HK-2 (cell line): Measurements from ENCODE around the gene MAST2.
A peak's percentile ranks its signal among the peaks of the same experiment; 100 is the strongest.
"Not testable (repeated sequence)": the region's sequence is repeated elsewhere in the genome, so short reads cannot be mapped to it uniquely, and the experiment has no call there.

Source experiments
- DNase-seq: peaks from one replicate; pipeline ENCODE4 v3.0.0-alpha.2; 2018; ENCODE audit not compliant: unreplicated experiment

The MAST2 gene

GRCh38 chr1:45857755-45858492 lies 54.5 kb downstream of the MAST2 start:
- DNase-seq: not testable (repeated sequence)

- no peak for DNase-seq
These were observed 55.8 kb downstream of the MAST2 start for GRCh38 chr1:45859221-45859620.

GRCh38 chr1:45862008-45862407 lies 58.6 kb downstream of the MAST2 start:
- no peak for DNase-seq

- no peak for DNase-seq
These were observed 59.8 kb downstream of the MAST2 start for GRCh38 chr1:45863218-45863617.

- DNase-seq: no peak
These were observed 61.0 kb downstream of the MAST2 start for GRCh38 chr1:45864167-45865106.

GRCh38 chr1:45867697-45868348 lies 64.4 kb downstream of the MAST2 start:
- DNase-seq: no peak

- no peak for DNase-seq
These were observed 65.4 kb downstream of the MAST2 start for GRCh38 chr1:45868861-45869260.

- peak; percentile 29 for DNase-seq
These were observed 67.1 kb downstream of the MAST2 start for GRCh38 chr1:45870500-45870899.

GRCh38 chr1:45872173-45872801 lies 68.9 kb downstream of the MAST2 start:
- peak; percentile 58 for DNase-seq

- DNase-seq: no peak
These were observed 72.7 kb downstream of the MAST2 start for GRCh38 chr1:45876000-45876617.

GRCh38 chr1:45877264-45877663 lies 73.9 kb downstream of the MAST2 start:
- no peak for DNase-seq

GRCh38 chr1:45879885-45880598 lies 76.6 kb downstream of the MAST2 start:
- no peak for DNase-seq

GRCh38 chr1:45880930-45881329 lies 77.5 kb downstream of the MAST2 start:
- no peak for DNase-seq

GRCh38 chr1:45883658-45884057 lies 80.2 kb downstream of the MAST2 start:
- no peak for DNase-seq

- DNase-seq: no peak
These were observed 81.3 kb downstream of the MAST2 start for GRCh38 chr1:45884700-45885099.

- DNase-seq: no peak
These were observed 82.8 kb downstream of the MAST2 start for GRCh38 chr1:45886229-45886628.

- no peak for DNase-seq
These were observed 83.9 kb downstream of the MAST2 start for GRCh38 chr1:45887156-45887842.

- no peak for DNase-seq
These were observed 86.7 kb downstream of the MAST2 start for GRCh38 chr1:45890078-45890477.

- no peak for DNase-seq
These were observed 87.7 kb downstream of the MAST2 start for GRCh38 chr1:45891087-45891486.
